HepG2 (cell line): Measurements from ENCODE around the gene NEK5. TPM values are rescaled to one million over a fixed set of nuclear protein-coding genes. Genes with fewer than 3 reads are reported as not detected.

Experiments used
- CBX1 ChIP-seq: IDR thresholded peaks from one replicate; pipeline ENCODE4 v1.6.1; 2016; ENCODE audit warnings: antibody characterized with exemption, low read depth
- CENPX ChIP-seq: sonication (generic); formaldehyde crosslinking; IDR thresholded peaks from 2 replicates; pipeline ENCODE4 v1.9.0; 2021; ENCODE audit warnings: mild to moderate bottlenecking, missing genetic modification reagents, moderate library complexity
- DR1 ChIP-seq: sonication (generic); formaldehyde crosslinking; IDR thresholded peaks from 2 replicates; pipeline ENCODE4 v1.8.0; 2021; ENCODE audit warnings: mild to moderate bottlenecking, missing genetic modification reagents, inconsistent platforms
- JARID2 ChIP-seq: sonication (generic); formaldehyde crosslinking; IDR thresholded peaks from 2 replicates; pipeline ENCODE4 v1.8.1; 2023; ENCODE audit warnings: missing genetic modification reagents, inconsistent platforms; ENCODE audit not compliant: insufficient replicate concordance
- MAZ ChIP-seq, 2 experiments: sonication (generic) in 1 of 2; formaldehyde crosslinking in 1 of 2; IDR thresholded peaks; 2 replicates each; pipeline versions ENCODE4 v1.5.0 to v1.6.1; 2012 to 2020; ENCODE audit warnings: low read depth in 2 of 2, mild to moderate bottlenecking in 2 of 2, borderline replicate concordance in 1 of 2, improper control_type of control experiment in 1 of 2, low read length in 1 of 2, missing genetic modification reagents in 1 of 2, moderate library complexity in 1 of 2
- RELA ChIP-seq: sonication (generic); formaldehyde crosslinking; IDR thresholded peaks from 2 replicates; pipeline ENCODE4 v1.4.0; 2020; ENCODE audit warnings: missing genetic modification reagents
- TGIF2 ChIP-seq: IDR thresholded peaks from 2 replicates; pipeline ENCODE4 v1.6.1; 2016; ENCODE audit warnings: control low read depth, missing compliant biosample characterization
- TRIM24 ChIP-seq: sonication (generic); formaldehyde crosslinking; IDR thresholded peaks from 2 replicates; pipeline ENCODE4 v1.8.0; 2022; ENCODE audit warnings: mild to moderate bottlenecking, missing genetic modification reagents
- ZNF225 ChIP-seq: sonication (generic); formaldehyde crosslinking; IDR thresholded peaks from 2 replicates; pipeline ENCODE4 v1.4.0; 2020; ENCODE audit warnings: mild to moderate bottlenecking, missing genetic modification reagents
- ZNF260 ChIP-seq: sonication (generic); formaldehyde crosslinking; IDR thresholded peaks from 2 replicates; pipeline ENCODE4 v1.4.0; 2020; ENCODE audit warnings: missing genetic modification reagents, low read depth, mild to moderate bottlenecking, borderline replicate concordance
- ZNF510 ChIP-seq: sonication (generic); formaldehyde crosslinking; IDR thresholded peaks from 2 replicates; pipeline ENCODE4 v1.4.0; 2020; ENCODE audit warnings: low read depth, mild to moderate bottlenecking, missing genetic modification reagents
- ZNF550 ChIP-seq: sonication (generic); formaldehyde crosslinking; IDR thresholded peaks from 2 replicates; pipeline ENCODE4 v1.4.0; 2020; ENCODE audit warnings: mild to moderate bottlenecking, missing genetic modification reagents, borderline replicate concordance
- polyA plus RNA-seq, 8 experiments: library from polyadenylated mRNA; depleted of rRNA in 3 of 8; stranded (reverse) in 7 of 8; unstranded in 1 of 8; fragments of >200 nt; fragmentation: Illumina TruSeq in 4 of 8; extraction: Trizol in 4 of 8; gene quantifications; 2 replicates each; pipeline versions ENCODE4 v1.2.1 to v1.2.3, GENCODE V29; 2011 to 2016; ENCODE audit warnings: low read depth in 4 of 8, missing spikeins in 1 of 8, mixed read lengths in 1 of 8; ENCODE audit not compliant: insufficient read depth in 1 of 8
- total RNA-seq, 5 experiments: library from RNA; depleted of rRNA; stranded (reverse); fragments of >200 nt; fragmentation: Illumina TruSeq; extraction: Trizol; gene quantifications; 2 replicates each; pipeline ENCODE4 v1.2.3, GENCODE V29; 2016; ENCODE audit warnings: low read depth in 1 of 5
- TF ChIP-seq, protein P1 (sequence below): sonication (generic); formaldehyde crosslinking; IDR thresholded peaks from 2 replicates; pipeline ENCODE4 v1.5.0; 2020; ENCODE audit warnings: mild to moderate bottlenecking, missing genetic modification reagents, borderline replicate concordance
- TF ChIP-seq, protein P2 (sequence below): sonication (generic); formaldehyde crosslinking; IDR thresholded peaks from 2 replicates; pipeline ENCODE4 v1.4.0; 2020; ENCODE audit warnings: missing genetic modification reagents

NEK5 gene
- total and polyA plus RNA-seq, 2 of the 13 experiments (the other 11 are each of a cell fraction or from before 2014, with no cell fraction given) = 0.12 to 0.22 TPM

DNA sequence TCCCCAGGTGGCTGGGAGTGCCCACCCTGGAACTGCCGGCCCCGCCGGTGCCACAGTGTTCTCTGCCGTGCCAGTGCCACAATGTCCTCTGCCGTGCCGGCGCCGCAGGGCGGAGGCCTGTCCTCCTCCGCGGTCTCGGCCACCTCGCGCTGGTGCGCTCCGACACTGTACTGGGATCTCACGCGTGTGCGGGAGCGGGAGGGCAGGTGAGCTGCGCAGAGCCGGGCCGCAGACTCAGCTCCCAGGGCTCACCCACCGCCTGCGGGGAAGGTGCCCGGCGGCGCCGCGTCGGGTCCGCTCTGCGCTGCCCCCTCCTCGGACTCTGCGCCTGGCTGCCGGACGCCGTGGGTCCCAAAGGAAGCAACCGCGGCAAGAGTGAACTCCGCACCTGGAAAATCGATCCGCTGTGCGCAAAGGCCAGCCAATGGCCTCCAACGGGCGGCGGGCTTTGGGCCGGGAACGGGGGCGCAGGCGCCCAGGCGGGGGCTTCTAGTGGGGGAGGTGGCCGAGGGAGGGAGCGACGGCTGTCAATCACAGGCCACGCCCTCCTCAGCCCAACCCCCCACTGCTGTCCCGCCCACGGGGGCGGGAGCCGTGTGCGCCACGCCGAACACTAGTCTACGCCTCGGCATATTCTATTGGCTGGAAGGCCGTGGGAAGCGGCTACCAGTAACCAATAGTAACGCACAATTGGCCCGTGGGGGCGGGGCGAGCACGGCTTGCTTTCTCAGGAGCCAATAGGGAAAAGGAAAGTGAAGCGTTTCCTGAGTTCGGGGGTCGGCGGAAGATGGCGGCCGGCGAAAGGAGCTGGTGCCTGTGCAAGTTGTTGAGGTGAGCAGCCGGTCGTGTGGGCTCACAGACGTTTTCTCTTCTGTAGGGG is 117.0 kb downstream of the NEK5 start, which contains the start of gene ALG11 (continued):
- TF ChIP-seq ZNF550 (CRISPR knock-in tag) (peak; percentile 65; the same call in 1 of the 2 replicates), DR1 (peak; percentile 69; the same call in 1 of the 2 replicates), JARID2 (CRISPR knock-in tag) (no peak), TRIM24 (CRISPR knock-in tag) (no peak), TGIF2 (CRISPR knock-in tag) (peak; percentile 45; the same call in 1 of the 2 replicates), CBX1 (peak; percentile 61), ZNF510 (peak; percentile 59; the same call in 1 of the 2 replicates), MAZ (IDR thresholded peaks at IDR 0.05; ENCODE audit: borderline replicate concordance, low read depth, low read length) (peak; percentile 98), MAZ (CRISPR knock-in tag; IDR thresholded peaks at IDR 0.05; ENCODE audit: low read depth) (peak; percentile 98), RELA (CRISPR knock-in tag) (no peak), ZNF225 (CRISPR knock-in tag) (peak; percentile 79; the same call in 1 of the 2 replicates), CENPX (CRISPR knock-in tag) (no peak), ZNF260 (CRISPR knock-in tag) (no peak)
- TF ChIP-seq, protein P1, sequence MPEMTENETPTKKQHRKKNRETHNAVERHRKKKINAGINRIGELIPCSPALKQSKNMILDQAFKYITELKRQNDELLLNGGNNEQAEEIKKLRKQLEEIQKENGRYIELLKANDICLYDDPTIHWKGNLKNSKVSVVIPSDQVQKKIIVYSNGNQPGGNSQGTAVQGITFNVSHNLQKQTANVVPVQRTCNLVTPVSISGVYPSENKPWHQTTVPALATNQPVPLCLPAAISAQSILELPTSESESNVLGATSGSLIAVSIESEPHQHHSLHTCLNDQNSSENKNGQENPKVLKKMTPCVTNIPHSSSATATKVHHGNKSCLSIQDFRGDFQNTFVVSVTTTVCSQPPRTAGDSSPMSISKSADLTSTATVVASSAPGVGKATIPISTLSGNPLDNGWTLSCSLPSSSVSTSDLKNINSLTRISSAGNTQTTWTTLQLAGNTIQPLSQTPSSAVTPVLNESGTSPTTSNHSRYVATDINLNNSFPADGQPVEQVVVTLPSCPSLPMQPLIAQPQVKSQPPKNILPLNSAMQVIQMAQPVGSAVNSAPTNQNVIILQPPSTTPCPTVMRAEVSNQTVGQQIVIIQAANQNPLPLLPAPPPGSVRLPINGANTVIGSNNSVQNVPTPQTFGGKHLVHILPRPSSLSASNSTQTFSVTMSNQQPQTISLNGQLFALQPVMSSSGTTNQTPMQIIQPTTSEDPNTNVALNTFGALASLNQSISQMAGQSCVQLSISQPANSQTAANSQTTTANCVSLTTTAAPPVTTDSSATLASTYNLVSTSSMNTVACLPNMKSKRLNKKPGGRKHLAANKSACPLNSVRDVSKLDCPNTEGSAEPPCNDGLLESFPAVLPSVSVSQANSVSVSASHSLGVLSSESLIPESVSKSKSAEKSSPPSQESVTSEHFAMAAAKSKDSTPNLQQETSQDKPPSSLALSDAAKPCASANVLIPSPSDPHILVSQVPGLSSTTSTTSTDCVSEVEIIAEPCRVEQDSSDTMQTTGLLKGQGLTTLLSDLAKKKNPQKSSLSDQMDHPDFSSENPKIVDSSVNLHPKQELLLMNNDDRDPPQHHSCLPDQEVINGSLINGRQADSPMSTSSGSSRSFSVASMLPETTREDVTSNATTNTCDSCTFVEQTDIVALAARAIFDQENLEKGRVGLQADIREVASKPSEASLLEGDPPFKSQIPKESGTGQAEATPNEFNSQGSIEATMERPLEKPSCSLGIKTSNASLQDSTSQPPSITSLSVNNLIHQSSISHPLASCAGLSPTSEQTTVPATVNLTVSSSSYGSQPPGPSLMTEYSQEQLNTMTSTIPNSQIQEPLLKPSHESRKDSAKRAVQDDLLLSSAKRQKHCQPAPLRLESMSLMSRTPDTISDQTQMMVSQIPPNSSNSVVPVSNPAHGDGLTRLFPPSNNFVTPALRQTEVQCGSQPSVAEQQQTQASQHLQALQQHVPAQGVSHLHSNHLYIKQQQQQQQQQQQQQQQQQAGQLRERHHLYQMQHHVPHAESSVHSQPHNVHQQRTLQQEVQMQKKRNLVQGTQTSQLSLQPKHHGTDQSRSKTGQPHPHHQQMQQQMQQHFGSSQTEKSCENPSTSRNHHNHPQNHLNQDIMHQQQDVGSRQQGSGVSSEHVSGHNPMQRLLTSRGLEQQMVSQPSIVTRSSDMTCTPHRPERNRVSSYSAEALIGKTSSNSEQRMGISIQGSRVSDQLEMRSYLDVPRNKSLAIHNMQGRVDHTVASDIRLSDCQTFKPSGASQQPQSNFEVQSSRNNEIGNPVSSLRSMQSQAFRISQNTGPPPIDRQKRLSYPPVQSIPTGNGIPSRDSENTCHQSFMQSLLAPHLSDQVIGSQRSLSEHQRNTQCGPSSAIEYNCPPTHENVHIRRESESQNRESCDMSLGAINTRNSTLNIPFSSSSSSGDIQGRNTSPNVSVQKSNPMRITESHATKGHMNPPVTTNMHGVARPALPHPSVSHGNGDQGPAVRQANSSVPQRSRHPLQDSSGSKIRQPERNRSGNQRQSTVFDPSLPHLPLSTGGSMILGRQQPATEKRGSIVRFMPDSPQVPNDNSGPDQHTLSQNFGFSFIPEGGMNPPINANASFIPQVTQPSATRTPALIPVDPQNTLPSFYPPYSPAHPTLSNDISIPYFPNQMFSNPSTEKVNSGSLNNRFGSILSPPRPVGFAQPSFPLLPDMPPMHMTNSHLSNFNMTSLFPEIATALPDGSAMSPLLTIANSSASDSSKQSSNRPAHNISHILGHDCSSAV (CRISPR knock-in tag) = no peak; the same call in 1 of the 2 replicates
- TF ChIP-seq, protein P2, sequence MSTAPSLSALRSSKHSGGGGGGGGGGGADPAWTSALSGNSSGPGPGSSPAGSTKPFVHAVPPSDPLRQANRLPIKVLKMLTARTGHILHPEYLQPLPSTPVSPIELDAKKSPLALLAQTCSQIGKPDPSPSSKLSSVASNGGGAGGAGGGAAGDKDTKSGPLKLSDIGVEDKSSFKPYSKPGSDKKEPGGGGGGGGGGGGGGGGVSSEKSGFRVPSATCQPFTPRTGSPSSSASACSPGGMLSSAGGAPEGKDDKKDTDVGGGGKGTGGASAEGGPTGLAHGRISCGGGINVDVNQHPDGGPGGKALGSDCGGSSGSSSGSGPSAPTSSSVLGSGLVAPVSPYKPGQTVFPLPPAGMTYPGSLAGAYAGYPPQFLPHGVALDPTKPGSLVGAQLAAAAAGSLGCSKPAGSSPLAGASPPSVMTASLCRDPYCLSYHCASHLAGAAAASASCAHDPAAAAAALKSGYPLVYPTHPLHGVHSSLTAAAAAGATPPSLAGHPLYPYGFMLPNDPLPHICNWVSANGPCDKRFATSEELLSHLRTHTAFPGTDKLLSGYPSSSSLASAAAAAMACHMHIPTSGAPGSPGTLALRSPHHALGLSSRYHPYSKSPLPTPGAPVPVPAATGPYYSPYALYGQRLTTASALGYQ = no peak; the same call in 1 of the 2 replicates
